Measurements from ENCODE around the gene EYA2.

EYA2 gene

GRCh38 chr20:46975976-46976375 lies 81.3 kb downstream of the EYA2 start:
- no peak for DNase-seq (ENCODE audit: low spot score)
- in situ Hi-C loops (cut with MboI; ENCODE audit: low sequenced_read_pairs, unreplicated experiment): no loop called here

GRCh38 chr20:46977204-46977603 lies 82.6 kb downstream of the EYA2 start:
- TF ChIP-seq CTCF (IDR thresholded peaks at IDR 0.05; ENCODE audit: borderline replicate concordance, control extremely low read depth, extremely low read depth, insufficient read depth, missing control alignments): no peak
- in situ Hi-C loops (cut with MboI; ENCODE audit: low sequenced_read_pairs, unreplicated experiment): no loop called here
- no peak for DNase-seq (ENCODE audit: low spot score)

More at GRCh38 chr20:46975976-46976375, 81.3 kb downstream of the EYA2 start:
- TF ChIP-seq CTCF (IDR thresholded peaks at IDR 0.05; ENCODE audit: borderline replicate concordance, control extremely low read depth, extremely low read depth, insufficient read depth, missing control alignments): no peak

GRCh38 chr20:46977909-46978588 lies 83.4 kb downstream of the EYA2 start:
- no peak for DNase-seq (ENCODE audit: low spot score)
- in situ Hi-C loops (cut with MboI; ENCODE audit: low sequenced_read_pairs, unreplicated experiment): no loop called here
- no peak for TF ChIP-seq CTCF (IDR thresholded peaks at IDR 0.05; ENCODE audit: borderline replicate concordance, control extremely low read depth, extremely low read depth, insufficient read depth, missing control alignments)

GRCh38 chr20:46978951-46979491 lies 84.4 kb downstream of the EYA2 start:
- in situ Hi-C loops (cut with MboI; ENCODE audit: low sequenced_read_pairs, unreplicated experiment): no loop called here
- no peak for TF ChIP-seq CTCF (IDR thresholded peaks at IDR 0.05; ENCODE audit: borderline replicate concordance, control extremely low read depth, extremely low read depth, insufficient read depth, missing control alignments)
- no peak for DNase-seq (ENCODE audit: low spot score)

- in situ Hi-C loops (cut with MboI; ENCODE audit: low sequenced_read_pairs, unreplicated experiment): no loop called here
- no peak for DNase-seq (ENCODE audit: low spot score)
- TF ChIP-seq CTCF (IDR thresholded peaks at IDR 0.05; ENCODE audit: borderline replicate concordance, control extremely low read depth, extremely low read depth, insufficient read depth, missing control alignments): no peak
These were observed 85.1 kb downstream of the EYA2 start for GRCh38 chr20:46979603-46980241.

GRCh38 chr20:46981184-46981583 lies 86.5 kb downstream of the EYA2 start:
- no peak for TF ChIP-seq CTCF (IDR thresholded peaks at IDR 0.05; ENCODE audit: borderline replicate concordance, control extremely low read depth, extremely low read depth, insufficient read depth, missing control alignments)
- DNase-seq (ENCODE audit: low spot score): no peak
- in situ Hi-C loops (cut with MboI; ENCODE audit: low sequenced_read_pairs, unreplicated experiment): no loop called here

Measured in GM13976 (cell line).